Activated CD4-positive, alpha-beta T cell treated with anti-CD3 and anti-CD28 coated beads, Interleukin-2, amount 50 U/mL, for 4 hours (primary cell): ENCODE measurements around the gene KIR2DL4.
"Not testable (repeated sequence)": the region's sequence is repeated elsewhere in the genome, so short reads cannot be mapped to it uniquely, and the experiment has no call there.

Source experiments
- DNase-seq, 2 experiments: peaks; one replicate each; pipeline ENCODE4 v3.0.0-alpha.2; 2020

KIR2DL4 gene

DNA sequence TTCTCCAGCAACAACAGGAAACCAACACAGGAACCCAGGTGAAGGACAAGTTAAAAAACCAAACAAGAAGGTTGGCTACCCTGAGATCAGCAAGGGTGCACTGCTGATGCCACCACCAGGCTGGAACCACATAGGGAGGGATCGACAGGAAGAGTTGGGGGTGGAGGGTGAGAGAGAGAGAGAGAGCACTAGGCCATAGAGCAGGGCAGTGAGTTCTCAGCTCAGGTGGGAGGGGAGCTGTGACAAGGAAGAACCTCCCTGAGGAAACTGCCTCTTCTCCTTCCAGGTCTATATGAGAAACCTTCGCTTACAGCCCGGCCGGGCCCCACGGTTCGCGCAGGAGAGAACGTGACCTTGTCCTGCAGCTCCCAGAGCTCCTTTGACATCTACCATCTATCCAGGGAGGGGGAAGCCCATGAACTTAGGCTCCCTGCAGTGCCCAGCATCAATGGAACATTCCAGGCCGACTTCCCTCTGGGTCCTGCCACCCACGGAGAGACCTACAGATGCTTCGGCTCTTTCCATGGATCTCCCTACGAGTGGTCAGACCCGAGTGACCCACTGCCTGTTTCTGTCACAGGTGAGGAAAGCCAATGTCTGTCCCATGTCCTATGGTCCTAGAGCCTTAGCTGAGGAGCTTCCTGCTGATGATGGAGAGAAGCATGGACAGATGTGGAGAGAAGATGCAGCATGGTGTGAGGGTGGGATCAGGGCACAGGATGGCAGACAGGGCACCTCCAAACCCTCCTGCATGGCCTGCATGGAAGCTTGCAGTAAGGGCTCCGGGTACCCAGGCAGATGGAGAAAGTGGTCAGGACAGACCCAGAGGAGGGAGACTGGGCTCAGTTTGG lies 2.5 kb downstream of the KIR2DL4 start:
- DNase-seq, result no peak

DNA sequence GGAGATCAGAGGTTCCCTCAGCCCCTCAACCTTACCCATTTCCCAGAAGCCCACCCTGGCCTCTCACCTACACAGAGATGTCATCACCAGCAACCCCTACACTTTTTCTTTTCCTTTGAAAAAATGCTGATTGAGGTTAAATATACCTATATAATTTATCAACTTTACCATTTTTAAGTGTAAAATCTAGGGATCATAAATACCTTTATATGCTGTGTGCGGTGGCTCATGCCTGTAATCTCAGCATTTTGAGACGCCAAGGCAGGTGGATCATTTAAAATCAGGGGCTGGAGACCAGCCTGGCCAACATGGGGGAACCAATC lies 3.1 kb downstream of the KIR2DL4 start:
- DNase-seq, result no peak

DNA sequence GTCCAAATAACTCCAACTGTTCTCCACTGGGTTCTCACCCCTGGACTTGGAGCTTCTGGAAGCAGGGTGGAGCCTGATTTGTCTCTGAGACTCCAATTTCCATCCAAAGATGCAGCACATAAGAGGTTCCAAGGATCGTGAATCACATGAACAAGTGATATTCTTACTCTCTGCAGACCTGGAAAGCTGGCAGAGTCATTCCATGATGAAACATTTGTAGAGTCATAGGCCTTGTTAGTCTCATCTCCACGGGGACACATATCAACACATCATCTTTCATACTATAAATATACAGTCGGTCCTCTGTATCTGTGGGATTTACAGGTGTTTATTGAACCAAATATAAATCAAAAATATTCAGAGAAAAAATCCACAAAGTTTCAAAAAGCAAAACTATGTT lies 11.2 kb downstream of the KIR2DL4 start:
- not testable (repeated sequence) for DNase-seq

DNA sequence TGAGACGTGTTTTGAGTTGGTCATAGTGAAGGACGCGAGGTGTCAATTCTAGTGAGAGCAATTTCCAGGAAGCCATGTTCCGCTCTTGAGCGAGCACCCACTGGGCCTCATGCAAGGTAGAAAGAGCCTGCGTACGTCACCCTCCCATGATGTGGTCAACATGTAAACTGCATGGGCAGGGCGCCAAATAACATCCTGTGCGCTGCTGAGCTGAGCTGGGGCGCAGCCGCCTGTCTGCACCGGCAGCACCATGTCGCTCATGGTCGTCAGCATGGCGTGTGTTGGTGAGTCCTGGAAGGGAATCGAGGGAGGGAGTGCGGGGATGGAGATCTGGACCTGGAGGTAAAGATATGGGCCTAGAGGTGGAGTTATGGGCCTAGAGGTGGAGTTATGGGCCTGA lies 12.8 kb downstream of the KIR2DL4 start, which contains the start of gene KIR3DL1:
KIR3DL1 (plus strand) TSS at position 218 of the 400 bp plus-strand sequence.
- DNase-seq, result not testable (repeated sequence)

DNA sequence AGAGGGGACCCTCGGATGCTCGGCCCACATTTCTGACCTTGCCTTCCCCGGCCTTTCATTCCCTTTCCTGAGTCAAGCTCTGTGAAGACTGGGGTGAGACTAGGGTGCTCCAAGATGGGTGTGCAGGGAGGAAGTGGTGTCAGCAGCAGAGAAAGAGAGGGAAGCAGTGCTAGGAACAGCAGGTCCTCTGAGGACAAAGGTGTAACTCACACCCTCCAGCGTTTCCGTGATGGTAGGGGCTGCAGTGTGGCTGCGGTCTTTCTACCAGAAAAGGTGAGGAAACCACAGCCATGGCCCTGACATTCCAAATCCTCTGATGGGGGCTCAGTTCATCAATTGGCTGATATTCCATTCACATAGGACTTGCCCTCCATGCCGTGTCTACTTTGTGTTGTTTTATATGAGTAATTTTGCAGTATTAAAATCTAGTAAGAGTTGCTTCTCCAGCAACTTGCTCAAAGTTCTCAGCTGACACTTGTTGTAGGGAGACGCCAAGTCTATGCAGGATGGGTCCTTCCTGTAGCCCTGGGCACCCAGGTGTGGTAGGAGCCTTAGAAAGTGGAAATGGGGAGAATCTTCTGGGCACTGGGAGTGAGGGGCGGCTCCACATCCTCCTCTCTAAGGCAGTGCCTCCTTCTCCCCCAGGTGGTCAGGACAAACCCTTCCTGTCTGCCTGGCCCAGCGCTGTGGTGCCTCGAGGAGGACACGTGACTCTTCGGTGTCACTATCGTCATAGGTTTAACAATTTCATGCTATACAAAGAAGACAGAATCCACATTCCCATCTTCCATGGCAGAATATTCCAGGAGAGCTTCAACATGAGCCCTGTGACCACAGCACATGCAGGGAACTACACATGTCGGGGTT lies 14.5 kb downstream of the KIR2DL4 start:
- no peak for DNase-seq

DNA sequence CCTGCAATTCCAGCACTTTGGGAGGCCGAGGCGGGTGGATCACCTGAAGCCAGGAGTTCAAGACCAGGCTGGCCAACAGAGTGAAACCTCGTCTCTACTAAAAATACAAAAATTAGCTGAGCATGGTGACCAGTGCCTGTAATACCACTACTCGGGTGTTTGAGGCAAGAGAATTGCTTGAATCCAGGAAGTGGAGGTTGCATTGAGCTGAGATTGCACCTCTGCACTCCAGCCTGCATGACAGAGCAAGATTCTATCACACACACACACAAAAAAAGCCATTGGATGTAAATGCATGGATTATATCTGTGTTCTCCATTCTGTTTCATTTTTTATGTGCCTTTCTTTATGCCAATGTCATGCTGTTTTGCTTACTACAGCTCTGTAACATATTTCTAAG lies 21.0 kb downstream of the KIR2DL4 start:
- DNase-seq, result not testable (repeated sequence)

DNA sequence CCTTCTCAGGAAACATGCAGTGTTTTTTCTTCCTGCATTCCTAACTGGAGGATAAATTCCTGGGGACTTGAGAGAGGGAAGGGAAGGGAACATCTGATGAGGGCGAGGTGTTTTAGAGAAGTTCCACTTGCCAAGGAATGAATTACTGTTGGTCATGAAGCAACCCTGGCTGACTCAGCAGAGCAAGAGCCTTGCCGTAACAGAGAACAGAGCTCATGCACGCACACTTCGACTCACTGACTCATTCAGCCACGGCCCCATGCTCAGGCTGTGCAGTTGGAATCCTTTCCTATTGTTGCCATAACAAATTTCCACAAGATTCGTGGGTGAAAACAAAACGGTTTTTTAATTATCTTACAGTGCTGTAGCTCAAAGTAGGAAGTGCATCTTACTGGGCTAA lies 21.9 kb downstream of the KIR2DL4 start:
- DNase-seq, result not testable (repeated sequence)

DNA sequence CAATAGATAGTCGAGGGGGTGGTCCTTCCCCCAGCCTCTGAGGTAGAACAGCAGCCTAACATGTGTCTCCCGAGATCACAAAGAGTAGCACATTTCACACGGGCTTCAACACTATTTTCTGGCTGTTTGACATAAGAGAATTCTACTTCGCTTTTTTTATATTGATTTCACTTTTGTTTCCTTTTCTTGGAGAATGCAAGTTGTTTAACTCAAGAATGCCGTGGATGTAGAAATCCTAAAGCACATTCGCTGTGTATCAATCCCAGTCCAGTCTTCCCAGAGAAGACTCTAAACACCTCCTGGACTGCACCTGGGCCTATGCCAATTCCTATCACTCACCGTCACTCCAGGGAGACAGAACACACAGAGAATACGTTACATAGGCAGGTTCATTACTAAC lies 24.7 kb downstream of the KIR2DL4 start:
- not testable (repeated sequence) for DNase-seq

DNA sequence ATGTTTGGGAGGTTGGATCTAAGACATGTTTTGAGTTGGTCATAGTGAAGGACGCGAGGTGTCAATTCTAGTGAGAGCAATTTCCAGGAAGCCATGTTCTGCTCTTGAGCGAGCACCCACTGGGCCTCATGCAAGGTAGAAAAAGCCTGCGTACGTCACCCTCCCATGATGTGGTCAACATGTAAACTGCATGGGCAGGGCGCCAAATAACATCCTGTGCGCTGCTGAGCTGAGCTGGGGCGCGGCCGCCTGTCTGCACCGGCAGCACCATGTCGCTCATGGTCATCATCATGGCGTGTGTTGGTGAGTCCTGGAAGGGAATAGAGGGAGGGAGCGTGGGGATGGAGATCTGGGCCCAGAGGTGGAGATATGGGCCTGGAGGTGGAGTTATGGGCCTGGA lies 29.1 kb downstream of the KIR2DL4 start, which contains the start of gene KIR2DS4:
KIR2DS4 (plus strand) TSS at position 181 of the 400 bp plus-strand sequence.
- not testable (repeated sequence) for DNase-seq

DNA sequence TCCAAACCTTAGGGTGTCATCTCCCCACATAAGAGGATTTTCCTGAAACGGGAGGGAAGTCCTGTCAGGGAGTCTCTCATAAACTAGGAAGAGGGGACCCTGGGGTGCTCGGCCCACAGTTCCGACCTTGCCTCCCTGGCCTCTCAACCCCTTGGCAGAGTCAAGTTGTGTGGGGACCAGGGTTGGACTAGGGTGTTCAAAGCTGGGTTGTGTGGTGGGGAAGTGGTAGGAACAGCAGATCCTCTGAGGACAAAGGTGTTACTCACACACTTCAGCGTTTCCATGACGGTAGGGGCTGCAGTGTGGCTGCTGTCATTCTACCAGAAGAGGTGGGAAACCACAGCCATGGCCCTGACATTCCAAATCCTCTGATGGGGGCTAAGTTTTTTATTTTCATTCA lies 31.7 kb downstream of the KIR2DL4 start:
- not testable (repeated sequence) for DNase-seq

DNA sequence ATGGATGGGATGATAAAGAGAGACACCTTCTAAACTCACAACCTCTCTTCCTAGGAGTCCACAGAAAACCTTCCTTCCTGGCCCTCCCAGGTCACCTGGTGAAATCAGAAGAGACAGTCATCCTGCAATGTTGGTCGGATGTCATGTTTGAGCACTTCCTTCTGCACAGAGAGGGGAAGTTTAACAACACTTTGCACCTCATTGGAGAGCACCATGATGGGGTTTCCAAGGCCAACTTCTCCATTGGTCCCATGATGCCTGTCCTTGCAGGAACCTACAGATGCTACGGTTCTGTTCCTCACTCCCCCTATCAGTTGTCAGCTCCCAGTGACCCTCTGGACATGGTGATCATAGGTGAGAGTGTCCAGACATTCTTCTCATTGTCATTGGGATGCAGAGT lies 34.1 kb downstream of the KIR2DL4 start:
- not testable (repeated sequence) for DNase-seq

DNA sequence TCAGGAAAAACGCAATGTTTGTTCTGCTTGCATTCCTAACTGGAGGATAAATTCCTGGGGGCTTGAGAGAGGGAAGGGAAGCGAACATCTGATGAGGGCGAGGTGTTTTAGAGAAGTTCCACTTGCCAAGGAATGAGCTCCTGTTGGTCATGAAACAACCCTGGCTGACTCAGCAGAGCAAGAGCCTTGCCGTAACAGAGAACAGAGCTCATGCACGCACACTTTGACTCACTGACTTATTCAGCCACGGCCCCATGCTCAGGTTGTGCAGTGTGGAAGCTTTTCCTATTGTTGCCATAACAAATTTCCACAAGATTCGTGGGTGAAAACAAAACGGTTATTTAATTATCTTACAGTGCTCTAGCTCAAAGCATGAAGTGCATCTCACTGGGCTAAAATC lies 39.8 kb downstream of the KIR2DL4 start:
- not testable (repeated sequence) for DNase-seq

DNA sequence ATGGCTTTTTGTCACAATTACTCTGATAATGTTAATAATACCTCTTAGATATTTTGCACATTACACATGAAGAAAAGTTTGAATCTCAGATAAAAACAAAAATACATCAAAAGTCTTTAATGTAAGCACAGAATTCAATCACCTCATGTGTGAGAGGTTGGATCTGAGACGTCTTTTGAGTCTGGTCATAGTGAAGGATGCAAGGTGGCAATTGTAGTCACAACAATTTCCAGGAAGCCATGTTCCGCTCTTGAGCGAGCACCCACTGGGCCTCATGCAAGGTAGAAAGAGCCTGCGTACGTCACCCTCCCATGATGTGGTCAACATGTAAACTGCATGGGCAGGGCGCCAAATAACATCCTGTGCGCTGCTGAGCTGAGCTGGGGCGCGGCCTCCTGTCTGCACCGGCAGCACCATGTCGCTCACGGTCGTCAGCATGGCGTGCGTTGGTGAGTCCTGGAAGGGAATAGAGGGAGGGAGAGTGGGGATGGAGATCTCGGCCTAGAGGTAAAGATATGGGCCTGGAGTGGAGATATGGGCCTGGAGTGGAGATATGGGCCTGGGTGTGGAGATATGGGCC lies 46.7 kb downstream of the KIR2DL4 start, which contains the start of gene KIR3DL2:
KIR3DL2 (plus strand) TSS at position 383 of the 580 bp plus-strand sequence; CDS start at position 416, 33 bp downstream.
- DNase-seq, result not testable (repeated sequence)

DNA sequence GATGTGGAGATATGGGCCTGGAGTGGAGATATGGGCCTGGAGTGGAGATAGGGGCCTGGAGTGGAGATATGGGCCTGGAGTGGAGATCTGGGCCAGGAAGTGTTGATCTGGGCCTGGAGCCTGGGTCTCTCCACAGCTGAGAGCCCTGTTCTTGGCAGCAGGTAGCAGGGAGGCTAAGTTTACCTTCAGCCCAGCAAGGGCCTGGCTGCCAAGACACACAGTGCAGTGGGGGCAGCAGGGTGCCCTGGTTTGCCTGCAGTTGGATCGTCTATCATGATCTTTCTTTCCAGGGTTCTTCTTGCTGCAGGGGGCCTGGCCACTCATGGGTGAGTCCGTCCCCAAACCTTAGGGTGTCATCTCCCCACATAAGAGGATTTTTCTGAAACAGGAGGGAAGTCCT lies 47.5 kb downstream of the KIR2DL4 start:
- DNase-seq, result no peak

DNA sequence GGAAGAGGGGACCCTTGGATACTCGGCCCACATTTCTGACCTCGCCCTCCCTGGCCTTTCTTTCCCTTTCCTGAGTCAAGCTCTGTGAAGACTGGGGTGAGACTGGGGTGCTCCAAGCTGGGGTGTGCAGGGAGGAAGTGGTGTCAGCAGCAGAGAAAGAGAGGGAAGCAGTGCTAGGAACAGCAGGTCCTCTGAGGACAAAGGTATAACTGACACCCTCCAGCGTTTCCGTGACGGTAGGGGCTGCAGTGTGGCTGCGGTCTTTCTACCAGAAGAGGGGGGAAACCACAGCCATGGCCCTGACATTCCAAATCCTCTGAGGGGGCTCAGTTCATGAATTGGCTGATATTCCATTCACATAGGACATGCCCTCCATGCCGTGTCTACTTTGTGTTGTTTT lies 47.9 kb downstream of the KIR2DL4 start:
- no peak for DNase-seq

DNA sequence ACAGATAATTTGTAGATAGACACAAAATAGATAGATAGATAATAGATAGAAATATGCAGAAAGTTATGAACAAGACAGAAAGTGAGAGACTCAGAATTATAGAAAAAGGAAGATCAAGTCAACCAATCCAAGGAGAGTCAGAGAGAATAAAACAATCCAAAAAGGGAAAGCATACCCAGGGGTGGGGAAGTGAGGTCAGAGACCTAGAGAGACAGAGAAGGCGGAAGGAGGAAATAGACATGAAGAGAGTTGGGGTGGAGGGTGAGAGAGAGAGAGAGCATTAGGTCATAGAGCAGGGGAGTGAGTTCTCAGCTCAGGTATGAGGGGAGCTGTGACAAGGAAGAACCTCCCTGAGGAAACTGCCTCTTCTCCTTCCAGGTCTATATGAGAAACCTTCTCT lies 51.8 kb downstream of the KIR2DL4 start:
- not testable (repeated sequence) for DNase-seq

DNA sequence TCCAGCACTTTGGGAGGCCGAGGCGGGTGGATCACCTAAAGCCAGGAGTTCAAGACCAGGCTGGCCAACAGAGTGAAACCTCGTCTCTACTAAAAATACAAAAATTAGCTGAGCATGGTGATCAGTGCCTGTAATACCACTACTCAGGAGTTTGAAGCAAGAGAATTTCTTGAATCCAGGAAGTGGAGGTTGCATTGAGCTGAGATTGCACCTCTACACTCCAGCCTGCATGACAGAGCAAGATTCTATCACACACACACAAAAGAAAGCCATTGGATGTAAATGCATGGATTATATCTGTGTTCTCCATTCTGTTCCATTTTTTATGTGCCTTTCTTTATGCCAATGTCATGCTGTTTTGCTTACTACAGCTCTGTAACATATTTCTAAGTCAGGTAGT lies 55.1 kb downstream of the KIR2DL4 start:
- not testable (repeated sequence) for DNase-seq

DNA sequence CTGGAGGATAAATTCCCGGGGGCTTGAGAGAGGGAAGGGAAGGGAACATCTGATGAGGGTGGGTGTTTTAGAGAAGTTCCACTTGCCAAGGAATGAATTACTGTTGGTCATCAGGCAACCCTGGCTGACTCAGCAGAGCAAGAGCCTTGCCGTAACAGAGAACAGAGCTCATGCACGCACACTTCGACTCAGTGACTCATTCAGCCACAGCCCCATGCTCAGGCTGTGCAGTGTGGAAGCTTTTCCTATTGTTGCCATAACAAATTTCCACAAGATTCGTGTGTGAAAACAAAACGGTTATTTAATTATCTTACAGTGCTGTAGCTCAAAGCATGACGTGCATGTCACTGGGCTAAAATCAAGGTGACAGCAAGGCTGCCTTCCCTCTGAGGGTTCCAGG lies 56.0 kb downstream of the KIR2DL4 start:
- not testable (repeated sequence) for DNase-seq

DNA sequence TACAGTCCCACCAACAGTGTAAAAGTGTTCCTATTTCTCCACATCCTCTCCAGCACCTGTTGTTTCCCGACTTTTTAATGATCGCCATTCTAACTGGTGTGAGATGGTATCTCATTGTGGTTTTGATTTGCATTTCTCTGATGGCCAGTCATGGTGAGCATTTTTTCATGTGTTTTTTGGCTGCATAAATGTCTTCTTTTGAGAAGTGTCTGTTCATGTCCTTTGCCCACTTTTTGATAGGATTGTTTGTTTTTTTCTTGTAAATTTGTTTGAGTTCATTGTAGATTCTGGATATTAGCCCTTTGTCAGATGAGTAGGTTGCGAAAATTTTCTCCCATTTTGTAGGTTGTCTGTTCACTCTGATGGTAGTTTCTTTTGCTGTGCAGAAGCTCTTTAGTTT lies 60.0 kb downstream of the KIR2DL4 start:
- DNase-seq, result not testable (repeated sequence)
